WTC11 (cell line): ENCODE data around the gene STXBP5. TPM values are rescaled to one million over a fixed set of nuclear protein-coding genes. Genes with fewer than 3 reads are reported as not detected.

Experiments
- ATAC-seq: fragments of 200-7000 bp; cut with Tn5 transposase; 2 replicates; pipeline ENCODE4 v1.10.0; 2021; ENCODE audit warnings: mild to moderate bottlenecking, moderate library complexity
- CTCF ChIA-PET: fragments of 300-600 bp; sonication (Branson Sonifier 250); formaldehyde crosslinking; loops from one replicate; lab custom pipeline; 2021; ENCODE audit warnings: antibody characterized with exemption; lab: Charles Lee
- POLR2A ChIA-PET: fragments of 350-600 bp; sonication (Branson Sonifier 250); formaldehyde crosslinking; loops from one replicate; lab custom pipeline; 2021; ENCODE audit warnings: antibody characterized with exemption; lab: Charles Lee
- DNase-seq: peaks from one replicate; pipeline ENCODE4 v3.0.0; 2021; ENCODE audit warnings: low spot score
- H3K27ac Mint-ChIP-seq: 2 replicates; pipeline ENCODE4 v1.8.0; 2021; ENCODE audit warnings: mixed read lengths
- H3K27me3 Mint-ChIP-seq: 2 replicates; pipeline ENCODE4 v1.8.0; 2021; ENCODE audit warnings: low read depth, mild to moderate bottlenecking, moderate library complexity, mixed read lengths
- H3K36me3 Mint-ChIP-seq: 2 replicates; pipeline ENCODE4 v1.8.0; 2021; ENCODE audit warnings: mixed read lengths
- H3K4me1 Mint-ChIP-seq: 2 replicates; pipeline ENCODE4 v1.8.0; 2022; ENCODE audit warnings: mixed read lengths
- H3K4me3 Mint-ChIP-seq: 2 replicates; pipeline ENCODE4 v1.8.0; 2021; ENCODE audit warnings: mild to moderate bottlenecking, moderate library complexity, mixed read lengths
- H3K9me3 Mint-ChIP-seq: 2 replicates; pipeline ENCODE4 v1.8.0; 2021; ENCODE audit warnings: mixed read lengths
- FOXK1 ChIP-seq: sonication (generic); formaldehyde crosslinking; IDR thresholded peaks from 2 replicates; pipeline ENCODE4 v1.8.0; 2022; ENCODE audit warnings: mild to moderate bottlenecking, moderate library complexity, missing genetic modification reagents
- HMGA2 ChIP-seq: fragments of 250-450 bp; sonication (Bioruptor Pico); IDR thresholded peaks from 2 replicates; pipeline ENCODE4 v1.4.0; 2021; ENCODE audit warnings: mild to moderate bottlenecking, moderate library complexity
- NFATC4 ChIP-seq: fragments of 250-450 bp; sonication (Bioruptor Pico); IDR thresholded peaks from 2 replicates; pipeline ENCODE4 v1.9.0; 2021; ENCODE audit warnings: mild to moderate bottlenecking
- NR1H2 ChIP-seq: sonication (generic); formaldehyde crosslinking; IDR thresholded peaks from 2 replicates; pipeline ENCODE4 v1.9.0; 2021; ENCODE audit warnings: mild to moderate bottlenecking, moderate library complexity, missing genetic modification reagents
- NR2C2 ChIP-seq: sonication (generic); formaldehyde crosslinking; IDR thresholded peaks from 2 replicates; pipeline ENCODE4 v1.8.0; 2022; ENCODE audit warnings: mild to moderate bottlenecking, missing genetic modification reagents
- TCF7 ChIP-seq: sonication (generic); formaldehyde crosslinking; IDR thresholded peaks from 2 replicates; pipeline ENCODE4 v1.8.0; 2022; ENCODE audit warnings: mild to moderate bottlenecking, low read depth, missing genetic modification reagents, moderate library complexity
- TEAD4 ChIP-seq: sonication (generic); formaldehyde crosslinking; IDR thresholded peaks from 2 replicates; pipeline ENCODE4 v1.8.0; 2022; ENCODE audit warnings: mild to moderate bottlenecking, missing genetic modification reagents
- total RNA-seq: library from RNA; stranded (reverse); gene quantifications from 3 replicates; pipeline ENCODE4 v1.2.3, GENCODE V29; 2021
- TF ChIP-seq, protein P1 (sequence below): sonication (generic); formaldehyde crosslinking; IDR thresholded peaks from 2 replicates; pipeline ENCODE4 v1.8.1; 2023; ENCODE audit warnings: mild to moderate bottlenecking, missing genetic modification reagents, moderate library complexity
- TF ChIP-seq, protein P2 (sequence below): sonication (generic); formaldehyde crosslinking; IDR thresholded peaks from 2 replicates; pipeline ENCODE4 v1.8.1; 2022; ENCODE audit warnings: low read depth, missing genetic modification reagents, borderline replicate concordance
- TF ChIP-seq, protein P3 (sequence below): sonication (generic); formaldehyde crosslinking; IDR thresholded peaks from 2 replicates; pipeline ENCODE4 v1.8.0; 2022; ENCODE audit warnings: mild to moderate bottlenecking, missing genetic modification reagents
- TF ChIP-seq, protein P4 (sequence below): sonication (generic); formaldehyde crosslinking; IDR thresholded peaks from 2 replicates; pipeline ENCODE4 v1.8.1; 2022; ENCODE audit warnings: missing genetic modification reagents, borderline replicate concordance
- TF ChIP-seq, protein P5 (sequence below): fragments of 250-450 bp; sonication (Bioruptor Pico); IDR thresholded peaks from 2 replicates; pipeline ENCODE4 v1.9.0; 2021; ENCODE audit warnings: mild to moderate bottlenecking
- TF ChIP-seq, protein P6 (sequence below): sonication (generic); formaldehyde crosslinking; IDR thresholded peaks from 2 replicates; pipeline ENCODE4 v1.8.1; 2022; ENCODE audit warnings: mild to moderate bottlenecking, missing genetic modification reagents, moderate library complexity, borderline replicate concordance
- TF ChIP-seq, protein P7 (sequence below): fragments of 250-450 bp; sonication (Bioruptor Pico); IDR thresholded peaks from 2 replicates; pipeline ENCODE4 v2.1.2; 2022; ENCODE audit warnings: mild to moderate bottlenecking, moderate library complexity
- TF ChIP-seq, protein P8 (sequence below): sonication (generic); formaldehyde crosslinking; IDR thresholded peaks from 2 replicates; pipeline ENCODE4 v1.8.0; 2022; ENCODE audit warnings: mild to moderate bottlenecking, missing genetic modification reagents

The STXBP5 gene
- total RNA-seq, 1 experiment from 2014 or later, result 13.2 TPM

DNA sequence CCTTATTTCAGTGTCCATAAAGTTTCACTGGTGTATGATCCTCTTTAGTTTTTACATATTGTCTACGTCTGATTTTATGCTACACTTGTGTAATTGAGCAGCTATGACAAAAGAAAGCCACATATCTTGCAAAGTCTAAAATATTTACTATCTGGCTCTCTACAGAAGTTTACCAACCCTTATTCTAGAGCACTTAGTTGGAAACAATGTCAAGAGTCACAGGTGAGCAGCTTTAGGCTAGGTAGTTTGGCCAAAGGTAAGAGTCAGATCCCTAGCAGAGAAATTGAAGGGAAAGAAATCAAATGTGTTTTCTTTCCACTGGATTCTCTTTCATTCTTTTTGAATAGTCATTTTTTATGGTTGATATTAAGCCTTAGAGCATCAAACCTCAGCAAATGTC is 34.7 kb upstream of the STXBP5 start:
- Mint-ChIP-seq H3K36me3 (no peaks in the 10 kb centered on the region), H3K4me3 (no peak overlapping the region), H3K27ac (no peak overlapping the region)
- ChIA-PET CTCF (no interaction called here), POLR2A (no interaction called here)
- DNase-seq, result no peak
- no peak for ATAC-seq
- TF ChIP-seq, protein P1, sequence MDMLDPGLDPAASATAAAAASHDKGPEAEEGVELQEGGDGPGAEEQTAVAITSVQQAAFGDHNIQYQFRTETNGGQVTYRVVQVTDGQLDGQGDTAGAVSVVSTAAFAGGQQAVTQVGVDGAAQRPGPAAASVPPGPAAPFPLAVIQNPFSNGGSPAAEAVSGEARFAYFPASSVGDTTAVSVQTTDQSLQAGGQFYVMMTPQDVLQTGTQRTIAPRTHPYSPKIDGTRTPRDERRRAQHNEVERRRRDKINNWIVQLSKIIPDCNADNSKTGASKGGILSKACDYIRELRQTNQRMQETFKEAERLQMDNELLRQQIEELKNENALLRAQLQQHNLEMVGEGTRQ (CRISPR knock-in tag), result no peak
- TF ChIP-seq, protein P2, sequence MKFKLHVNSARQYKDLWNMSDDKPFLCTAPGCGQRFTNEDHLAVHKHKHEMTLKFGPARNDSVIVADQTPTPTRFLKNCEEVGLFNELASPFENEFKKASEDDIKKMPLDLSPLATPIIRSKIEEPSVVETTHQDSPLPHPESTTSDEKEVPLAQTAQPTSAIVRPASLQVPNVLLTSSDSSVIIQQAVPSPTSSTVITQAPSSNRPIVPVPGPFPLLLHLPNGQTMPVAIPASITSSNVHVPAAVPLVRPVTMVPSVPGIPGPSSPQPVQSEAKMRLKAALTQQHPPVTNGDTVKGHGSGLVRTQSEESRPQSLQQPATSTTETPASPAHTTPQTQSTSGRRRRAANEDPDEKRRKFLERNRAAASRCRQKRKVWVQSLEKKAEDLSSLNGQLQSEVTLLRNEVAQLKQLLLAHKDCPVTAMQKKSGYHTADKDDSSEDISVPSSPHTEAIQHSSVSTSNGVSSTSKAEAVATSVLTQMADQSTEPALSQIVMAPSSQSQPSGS (CRISPR knock-in tag), result no peak
- TF ChIP-seq NR2C2 (CRISPR knock-in tag) (no peak), TCF7 (CRISPR knock-in tag) (no peak), FOXK1 (CRISPR knock-in tag) (no peak), HMGA2 (CRISPR knock-in tag) (no peak), NFATC4 (CRISPR knock-in tag) (no peak), TEAD4 (no peak), NR1H2 (no peak)
- TF ChIP-seq, protein P3, sequence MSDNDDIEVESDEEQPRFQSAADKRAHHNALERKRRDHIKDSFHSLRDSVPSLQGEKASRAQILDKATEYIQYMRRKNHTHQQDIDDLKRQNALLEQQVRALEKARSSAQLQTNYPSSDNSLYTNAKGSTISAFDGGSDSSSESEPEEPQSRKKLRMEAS, result no peak
- TF ChIP-seq, protein P4, sequence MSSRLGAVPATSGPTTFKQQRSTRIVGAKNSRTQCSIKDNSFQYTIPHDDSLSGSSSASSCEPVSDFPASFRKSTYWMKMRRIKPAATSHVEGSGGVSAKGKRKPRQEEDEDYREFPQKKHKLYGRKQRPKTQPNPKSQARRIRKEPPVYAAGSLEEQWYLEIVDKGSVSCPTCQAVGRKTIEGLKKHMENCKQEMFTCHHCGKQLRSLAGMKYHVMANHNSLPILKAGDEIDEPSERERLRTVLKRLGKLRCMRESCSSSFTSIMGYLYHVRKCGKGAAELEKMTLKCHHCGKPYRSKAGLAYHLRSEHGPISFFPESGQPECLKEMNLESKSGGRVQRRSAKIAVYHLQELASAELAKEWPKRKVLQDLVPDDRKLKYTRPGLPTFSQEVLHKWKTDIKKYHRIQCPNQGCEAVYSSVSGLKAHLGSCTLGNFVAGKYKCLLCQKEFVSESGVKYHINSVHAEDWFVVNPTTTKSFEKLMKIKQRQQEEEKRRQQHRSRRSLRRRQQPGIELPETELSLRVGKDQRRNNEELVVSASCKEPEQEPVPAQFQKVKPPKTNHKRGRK (CRISPR knock-in tag), result no peak
- TF ChIP-seq, protein P5, sequence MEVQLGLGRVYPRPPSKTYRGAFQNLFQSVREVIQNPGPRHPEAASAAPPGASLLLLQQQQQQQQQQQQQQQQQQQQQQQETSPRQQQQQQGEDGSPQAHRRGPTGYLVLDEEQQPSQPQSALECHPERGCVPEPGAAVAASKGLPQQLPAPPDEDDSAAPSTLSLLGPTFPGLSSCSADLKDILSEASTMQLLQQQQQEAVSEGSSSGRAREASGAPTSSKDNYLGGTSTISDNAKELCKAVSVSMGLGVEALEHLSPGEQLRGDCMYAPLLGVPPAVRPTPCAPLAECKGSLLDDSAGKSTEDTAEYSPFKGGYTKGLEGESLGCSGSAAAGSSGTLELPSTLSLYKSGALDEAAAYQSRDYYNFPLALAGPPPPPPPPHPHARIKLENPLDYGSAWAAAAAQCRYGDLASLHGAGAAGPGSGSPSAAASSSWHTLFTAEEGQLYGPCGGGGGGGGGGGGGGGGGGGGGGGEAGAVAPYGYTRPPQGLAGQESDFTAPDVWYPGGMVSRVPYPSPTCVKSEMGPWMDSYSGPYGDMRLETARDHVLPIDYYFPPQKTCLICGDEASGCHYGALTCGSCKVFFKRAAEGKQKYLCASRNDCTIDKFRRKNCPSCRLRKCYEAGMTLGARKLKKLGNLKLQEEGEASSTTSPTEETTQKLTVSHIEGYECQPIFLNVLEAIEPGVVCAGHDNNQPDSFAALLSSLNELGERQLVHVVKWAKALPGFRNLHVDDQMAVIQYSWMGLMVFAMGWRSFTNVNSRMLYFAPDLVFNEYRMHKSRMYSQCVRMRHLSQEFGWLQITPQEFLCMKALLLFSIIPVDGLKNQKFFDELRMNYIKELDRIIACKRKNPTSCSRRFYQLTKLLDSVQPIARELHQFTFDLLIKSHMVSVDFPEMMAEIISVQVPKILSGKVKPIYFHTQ (CRISPR knock-in tag), result no peak
- TF ChIP-seq, protein P6, sequence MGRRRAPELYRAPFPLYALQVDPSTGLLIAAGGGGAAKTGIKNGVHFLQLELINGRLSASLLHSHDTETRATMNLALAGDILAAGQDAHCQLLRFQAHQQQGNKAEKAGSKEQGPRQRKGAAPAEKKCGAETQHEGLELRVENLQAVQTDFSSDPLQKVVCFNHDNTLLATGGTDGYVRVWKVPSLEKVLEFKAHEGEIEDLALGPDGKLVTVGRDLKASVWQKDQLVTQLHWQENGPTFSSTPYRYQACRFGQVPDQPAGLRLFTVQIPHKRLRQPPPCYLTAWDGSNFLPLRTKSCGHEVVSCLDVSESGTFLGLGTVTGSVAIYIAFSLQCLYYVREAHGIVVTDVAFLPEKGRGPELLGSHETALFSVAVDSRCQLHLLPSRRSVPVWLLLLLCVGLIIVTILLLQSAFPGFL, result no peak
- TF ChIP-seq, protein P7, sequence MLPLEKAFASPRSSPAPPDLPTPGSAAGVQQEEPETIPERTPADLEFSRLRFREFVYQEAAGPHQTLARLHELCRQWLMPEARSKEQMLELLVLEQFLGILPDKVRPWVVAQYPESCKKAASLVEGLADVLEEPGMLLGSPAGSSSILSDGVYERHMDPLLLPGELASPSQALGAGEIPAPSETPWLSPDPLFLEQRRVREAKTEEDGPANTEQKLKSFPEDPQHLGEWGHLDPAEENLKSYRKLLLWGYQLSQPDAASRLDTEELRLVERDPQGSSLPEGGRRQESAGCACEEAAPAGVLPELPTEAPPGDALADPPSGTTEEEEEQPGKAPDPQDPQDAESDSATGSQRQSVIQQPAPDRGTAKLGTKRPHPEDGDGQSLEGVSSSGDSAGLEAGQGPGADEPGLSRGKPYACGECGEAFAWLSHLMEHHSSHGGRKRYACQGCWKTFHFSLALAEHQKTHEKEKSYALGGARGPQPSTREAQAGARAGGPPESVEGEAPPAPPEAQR (CRISPR knock-in tag), result no peak
- TF ChIP-seq, protein P8, sequence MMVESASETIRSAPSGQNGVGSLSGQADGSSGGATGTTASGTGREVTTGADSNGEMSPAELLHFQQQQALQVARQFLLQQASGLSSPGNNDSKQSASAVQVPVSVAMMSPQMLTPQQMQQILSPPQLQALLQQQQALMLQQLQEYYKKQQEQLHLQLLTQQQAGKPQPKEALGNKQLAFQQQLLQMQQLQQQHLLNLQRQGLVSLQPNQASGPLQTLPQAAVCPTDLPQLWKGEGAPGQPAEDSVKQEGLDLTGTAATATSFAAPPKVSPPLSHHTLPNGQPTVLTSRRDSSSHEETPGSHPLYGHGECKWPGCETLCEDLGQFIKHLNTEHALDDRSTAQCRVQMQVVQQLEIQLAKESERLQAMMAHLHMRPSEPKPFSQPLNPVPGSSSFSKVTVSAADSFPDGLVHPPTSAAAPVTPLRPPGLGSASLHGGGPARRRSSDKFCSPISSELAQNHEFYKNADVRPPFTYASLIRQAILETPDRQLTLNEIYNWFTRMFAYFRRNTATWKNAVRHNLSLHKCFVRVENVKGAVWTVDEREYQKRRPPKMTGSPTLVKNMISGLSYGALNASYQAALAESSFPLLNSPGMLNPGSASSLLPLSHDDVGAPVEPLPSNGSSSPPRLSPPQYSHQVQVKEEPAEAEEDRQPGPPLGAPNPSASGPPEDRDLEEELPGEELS, result no peak
- TF ChIP-seq, all 79 proteins: peak for 0
- Mint-ChIP-seq H3K4me1 (peaks cover 7% of the 10 kb centered on the region), H3K27me3 (no peaks in the 10 kb centered on the region), H3K9me3 (no peaks in the 10 kb centered on the region)
